Measurements from ENCODE around the gene COL23A1.

Gene COL23A1

DNA sequence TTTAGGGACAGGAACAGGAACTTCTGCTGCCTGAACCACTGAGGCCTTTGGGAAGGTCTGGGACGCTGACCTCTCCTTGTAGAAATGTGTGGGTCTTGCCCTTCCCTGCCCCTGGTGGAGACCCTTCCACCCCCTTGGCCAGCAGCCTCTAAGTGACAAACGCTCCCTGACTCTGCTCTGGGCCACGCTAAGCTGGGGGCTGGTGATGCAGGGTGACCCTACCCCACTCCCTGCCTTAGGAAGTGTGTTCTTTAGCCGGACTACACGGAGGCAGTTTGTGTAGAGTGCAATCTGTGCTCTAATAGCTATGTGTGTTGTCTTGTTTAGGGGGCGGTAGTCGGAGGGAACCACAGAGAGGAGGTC is 123.0 kb downstream of the COL23A1 start:
- DNase-seq (ENCODE audit: low spot score) = no peak
- no peak for TF ChIP-seq CTCF (IDR thresholded peaks at IDR 0.05; ENCODE audit: extremely low read depth, insufficient read depth, missing control alignments)
- in situ Hi-C loops (cut with MboI; ENCODE audit: low pct_unique_long_range_greater_than_20kb, low sequenced_read_pairs, unreplicated experiment) = no loop called here

- TF ChIP-seq CTCF (IDR thresholded peaks at IDR 0.05; ENCODE audit: extremely low read depth, insufficient read depth, missing control alignments) = no peak
- in situ Hi-C loops (cut with MboI; ENCODE audit: low pct_unique_long_range_greater_than_20kb, low sequenced_read_pairs, unreplicated experiment) = no loop called here
Measured at GRCh38 chr5:178466342-178466741, 123.9 kb downstream of the COL23A1 start.

DNA sequence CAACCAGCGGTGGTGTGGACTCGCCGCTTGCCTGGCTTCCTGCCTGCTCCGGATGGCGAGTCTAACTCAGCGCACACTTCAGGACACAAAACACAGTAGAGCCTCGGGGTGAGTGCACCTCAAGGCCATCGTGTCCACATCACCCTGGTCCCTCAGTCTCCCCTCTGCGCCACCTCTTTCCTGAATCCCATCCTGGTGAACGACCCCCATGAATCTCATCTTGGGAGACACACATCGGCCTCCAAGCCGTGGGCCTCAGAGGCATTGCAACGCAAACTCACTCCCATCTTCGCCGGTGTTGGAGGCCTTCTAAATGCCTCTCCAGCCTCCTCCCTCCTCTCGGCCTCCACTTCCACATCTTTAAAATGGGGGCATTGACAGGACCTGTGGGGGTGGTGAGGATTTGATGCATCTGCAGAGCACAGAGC is 124.3 kb downstream of the COL23A1 start:
- in situ Hi-C loops (cut with MboI; ENCODE audit: low pct_unique_long_range_greater_than_20kb, low sequenced_read_pairs, unreplicated experiment) = no loop called here
- no peak for TF ChIP-seq CTCF (IDR thresholded peaks at IDR 0.05; ENCODE audit: extremely low read depth, insufficient read depth, missing control alignments)
- no peak for DNase-seq (ENCODE audit: low spot score)

More at GRCh38 chr5:178466342-178466741, 123.9 kb downstream of the COL23A1 start:
- no peak for DNase-seq (ENCODE audit: low spot score)

- TF ChIP-seq CTCF (IDR thresholded peaks at IDR 0.05; ENCODE audit: extremely low read depth, insufficient read depth, missing control alignments) = no peak
- in situ Hi-C loops (cut with MboI; ENCODE audit: low pct_unique_long_range_greater_than_20kb, low sequenced_read_pairs, unreplicated experiment) = no loop called here
- DNase-seq (ENCODE audit: low spot score) = no peak
Measured at GRCh38 chr5:178465228-178465860, 124.8 kb downstream of the COL23A1 start.

DNA sequence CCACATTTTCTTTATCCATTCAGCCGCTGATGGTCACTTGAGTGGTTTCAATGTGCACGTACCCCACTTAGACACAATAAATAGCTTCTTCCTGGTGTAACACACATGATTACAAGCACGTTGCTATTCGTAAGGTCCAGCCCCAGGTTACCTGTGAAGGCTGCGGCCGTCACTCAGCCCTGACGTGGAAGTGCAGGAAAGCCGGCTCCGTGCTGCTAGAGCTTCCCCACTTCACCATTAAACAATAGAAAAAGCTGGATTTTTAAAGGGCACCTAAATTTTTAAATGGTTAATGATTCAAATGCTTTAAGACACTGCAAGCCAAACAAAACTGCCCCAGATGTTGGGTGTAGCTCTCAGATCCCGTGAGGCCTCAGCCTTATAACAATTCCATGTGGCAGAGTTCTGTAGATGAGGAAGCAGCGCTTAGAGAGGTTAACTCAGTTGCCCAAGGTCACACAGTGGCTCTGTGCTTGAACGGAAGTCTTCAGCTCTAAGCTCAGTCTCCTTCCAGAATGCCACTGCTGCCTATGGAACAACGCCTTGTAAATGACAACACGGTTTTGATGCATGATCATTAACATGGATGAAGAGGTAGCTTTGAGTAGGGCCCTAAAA is 125.7 kb downstream of the COL23A1 start:
- TF ChIP-seq CTCF (IDR thresholded peaks at IDR 0.05; ENCODE audit: extremely low read depth, insufficient read depth, missing control alignments) = no peak
- in situ Hi-C loops (cut with MboI; ENCODE audit: low pct_unique_long_range_greater_than_20kb, low sequenced_read_pairs, unreplicated experiment) = no loop called here
- no peak for DNase-seq (ENCODE audit: low spot score)

DNA sequence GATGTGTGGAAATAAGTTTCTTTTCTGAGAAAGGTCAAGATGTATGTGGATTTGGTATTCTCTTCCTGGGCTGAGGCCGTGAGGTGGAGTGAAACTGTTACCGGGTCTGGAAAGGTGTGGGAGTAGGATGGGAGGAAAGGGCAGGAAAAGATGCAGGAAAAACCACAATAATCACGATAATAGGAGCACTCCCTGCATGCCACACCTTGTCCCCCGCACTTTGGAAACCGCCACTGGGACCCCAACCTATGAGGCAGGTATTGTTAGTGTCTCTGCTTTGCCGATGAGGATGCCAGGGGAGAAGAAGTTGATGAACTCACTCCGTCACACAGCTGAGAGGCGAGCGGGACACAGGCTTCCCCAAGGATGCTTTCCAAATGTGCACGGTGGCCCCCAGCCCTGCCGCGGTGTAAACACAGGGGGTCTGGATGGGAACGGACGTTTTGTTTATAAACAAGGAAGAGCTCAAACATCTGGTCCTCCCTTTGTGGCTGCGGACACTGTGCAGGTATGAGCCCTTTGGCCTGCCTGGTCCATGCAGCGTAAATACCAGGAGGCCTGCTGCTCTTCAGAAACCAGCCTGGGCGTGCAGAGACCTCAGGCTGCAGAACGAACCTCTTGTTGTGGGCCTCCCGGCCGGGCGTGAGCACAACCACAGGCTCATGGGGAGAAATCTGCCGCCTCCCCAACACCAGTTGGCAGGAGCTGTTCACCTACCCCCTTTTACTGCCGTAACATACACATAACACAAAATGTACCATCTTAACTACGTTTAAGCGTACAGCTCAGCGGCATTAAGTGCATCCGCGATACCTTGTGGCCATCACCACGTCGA is 126.7 kb downstream of the COL23A1 start:
- in situ Hi-C loops (cut with MboI; ENCODE audit: low pct_unique_long_range_greater_than_20kb, low sequenced_read_pairs, unreplicated experiment) = no loop called here
- TF ChIP-seq CTCF (IDR thresholded peaks at IDR 0.05; ENCODE audit: extremely low read depth, insufficient read depth, missing control alignments) = no peak
- DNase-seq (ENCODE audit: low spot score) = no peak

Data from GM13977 (cell line).